GM13977 (cell line): ENCODE data around the gene SLC38A3.
A peak's percentile ranks its signal among the peaks of the same experiment; 100 is the strongest.

Experiments
- DNase-seq: peaks from one replicate; pipeline ENCODE4 v3.0.0; 2012; ENCODE audit warnings: low spot score
- in situ Hi-C: fragments of 300-500 bp; cut with MboI; formaldehyde crosslinking; loops from one replicate; pipeline ENCODE4 v1.12.0; 2022; ENCODE audit warnings: low sequenced_read_pairs, low pct_unique_long_range_greater_than_20kb, mixed read lengths, inconsistent platforms; ENCODE audit not compliant: unreplicated experiment
- TF ChIP-seq, protein P1 (sequence below): IDR thresholded peaks from 2 replicates; pipeline ENCODE4 v1.5.1; 2012; ENCODE audit warnings: mild to moderate bottlenecking, control low read depth; ENCODE audit not compliant: insufficient read depth; ENCODE audit errors: extremely low read depth, missing control alignments

The SLC38A3 gene

GRCh38 chr3:50183755-50184154 lies 21.3 kb upstream of the SLC38A3 start:
- TF ChIP-seq, protein P1, sequence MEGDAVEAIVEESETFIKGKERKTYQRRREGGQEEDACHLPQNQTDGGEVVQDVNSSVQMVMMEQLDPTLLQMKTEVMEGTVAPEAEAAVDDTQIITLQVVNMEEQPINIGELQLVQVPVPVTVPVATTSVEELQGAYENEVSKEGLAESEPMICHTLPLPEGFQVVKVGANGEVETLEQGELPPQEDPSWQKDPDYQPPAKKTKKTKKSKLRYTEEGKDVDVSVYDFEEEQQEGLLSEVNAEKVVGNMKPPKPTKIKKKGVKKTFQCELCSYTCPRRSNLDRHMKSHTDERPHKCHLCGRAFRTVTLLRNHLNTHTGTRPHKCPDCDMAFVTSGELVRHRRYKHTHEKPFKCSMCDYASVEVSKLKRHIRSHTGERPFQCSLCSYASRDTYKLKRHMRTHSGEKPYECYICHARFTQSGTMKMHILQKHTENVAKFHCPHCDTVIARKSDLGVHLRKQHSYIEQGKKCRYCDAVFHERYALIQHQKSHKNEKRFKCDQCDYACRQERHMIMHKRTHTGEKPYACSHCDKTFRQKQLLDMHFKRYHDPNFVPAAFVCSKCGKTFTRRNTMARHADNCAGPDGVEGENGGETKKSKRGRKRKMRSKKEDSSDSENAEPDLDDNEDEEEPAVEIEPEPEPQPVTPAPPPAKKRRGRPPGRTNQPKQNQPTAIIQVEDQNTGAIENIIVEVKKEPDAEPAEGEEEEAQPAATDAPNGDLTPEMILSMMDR: no peak
- in situ Hi-C loops: no loop called here
- DNase-seq: no peak

DNA sequence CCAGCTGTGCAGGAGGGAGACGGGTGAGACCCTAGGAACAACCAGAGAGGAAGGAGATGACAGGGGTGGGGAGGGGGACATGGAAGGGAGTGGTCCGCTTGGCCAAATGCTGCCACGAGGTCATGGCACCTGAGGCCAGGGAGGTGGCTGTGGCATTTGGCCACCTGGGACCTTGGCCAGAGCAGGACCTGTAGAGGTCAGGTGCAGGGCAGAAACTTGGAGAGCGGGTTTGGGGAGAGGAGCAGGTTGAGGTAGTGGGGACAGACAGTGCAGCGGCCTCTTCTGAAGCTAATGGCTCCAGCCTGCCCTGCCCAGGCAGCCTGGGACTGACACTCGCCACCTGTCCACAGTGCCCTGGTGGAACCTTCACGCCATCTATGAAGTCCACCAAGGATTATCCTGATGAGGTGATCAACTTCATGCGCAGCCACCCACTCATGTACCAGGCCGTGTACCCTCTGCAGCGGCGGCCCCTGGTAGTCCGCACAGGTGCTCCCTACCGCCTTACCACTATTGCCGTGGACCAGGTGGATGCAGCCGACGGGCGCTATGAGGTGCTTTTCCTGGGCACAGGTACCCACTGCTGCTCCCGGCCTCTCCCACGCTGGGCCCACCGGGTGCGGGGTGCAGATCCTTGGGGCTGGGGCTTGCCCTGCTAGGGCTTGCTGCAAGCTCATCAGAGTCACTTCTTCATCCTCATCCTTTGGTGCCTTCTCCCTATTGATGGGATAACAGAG lies 20.7 kb upstream of the SLC38A3 start:
- in situ Hi-C loops: no loop called here
- no peak for DNase-seq
- TF ChIP-seq, protein P1: no peak

- DNase-seq: no peak
- in situ Hi-C loops: no loop called here
- TF ChIP-seq, protein P1: no peak
Measured at GRCh38 chr3:50185230-50185629, 19.8 kb upstream of the SLC38A3 start.

DNA sequence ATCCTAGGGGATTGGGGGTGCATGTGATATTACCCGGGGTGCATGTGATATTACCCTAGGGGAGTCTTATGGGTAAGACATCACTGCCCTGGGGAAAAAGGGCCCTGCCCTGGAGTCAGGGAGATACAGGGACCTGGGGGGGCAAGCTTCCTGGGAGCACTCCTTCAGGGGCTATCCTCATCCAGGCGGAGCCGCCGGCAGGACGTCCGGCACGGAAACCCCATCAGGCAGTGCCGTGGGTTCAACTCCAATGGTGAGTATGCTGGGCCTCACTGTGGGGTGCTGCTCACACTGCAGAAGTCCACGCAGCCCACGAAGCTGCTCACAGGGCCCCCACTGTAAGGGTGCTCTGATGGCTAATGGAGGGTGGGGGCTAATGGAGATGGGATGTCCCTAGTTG lies 19.0 kb upstream of the SLC38A3 start:
- DNase-seq: no peak
- TF ChIP-seq, protein P1: no peak
- in situ Hi-C loops: no loop called here

DNA sequence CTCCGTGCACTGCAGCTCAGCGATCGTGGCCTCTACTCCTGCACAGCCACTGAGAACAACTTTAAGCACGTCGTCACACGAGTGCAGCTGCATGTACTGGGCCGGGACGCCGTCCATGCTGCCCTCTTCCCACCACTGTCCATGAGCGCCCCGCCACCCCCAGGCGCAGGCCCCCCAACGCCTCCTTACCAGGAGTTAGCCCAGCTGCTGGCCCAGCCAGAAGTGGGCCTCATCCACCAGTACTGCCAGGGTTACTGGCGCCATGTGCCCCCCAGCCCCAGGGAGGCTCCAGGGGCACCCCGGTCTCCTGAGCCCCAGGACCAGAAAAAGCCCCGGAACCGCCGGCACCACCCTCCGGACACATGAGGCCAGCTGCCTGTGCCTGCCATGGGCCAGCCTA lies 17.3 kb upstream of the SLC38A3 start:
- DNase-seq: no peak
- in situ Hi-C loops: no loop called here
- TF ChIP-seq, protein P1: no peak

DNA sequence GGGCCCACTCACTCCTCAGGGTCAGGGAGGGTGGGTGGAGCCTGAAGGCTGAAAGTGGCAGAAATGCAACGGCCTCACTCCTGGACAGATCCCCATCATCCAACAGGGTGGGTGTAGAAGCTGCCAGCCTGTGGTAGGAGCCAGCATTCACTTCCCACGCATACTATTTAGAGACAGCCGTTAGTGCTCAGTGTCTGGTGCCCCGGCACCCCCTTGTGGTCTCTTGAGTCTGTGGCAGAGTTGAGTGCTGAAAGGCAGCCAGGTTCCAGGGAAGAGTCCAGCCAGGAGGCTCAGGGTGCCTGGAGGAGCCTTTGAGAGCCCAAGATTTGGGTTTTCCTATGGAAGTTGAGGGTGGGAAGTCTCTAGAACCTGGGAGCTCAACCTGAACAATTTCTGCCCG lies 15.8 kb upstream of the SLC38A3 start:
- in situ Hi-C loops: no loop called here

More for the DNA sequence above, 15.8 kb upstream of the SLC38A3 start:
- peak; percentile 77 for DNase-seq
- TF ChIP-seq, protein P1: peak; percentile 62
